ENCODE data around the gene ARL5B.

- TF ChIP-seq CTCF (IDR thresholded peaks at IDR 0.05) (no peak), POLR2A (IDR thresholded peaks at IDR 0.05) (no peak)
These were observed 8.7 kb upstream of the ARL5B start for GRCh38 chr10:18650404-18650997.

Data from upper lobe of left lung (tissue), 4 donors.